Inferior parietal cortex (tissue), 1 donor: ENCODE measurements around the gene METTL6.
"Not testable (repeated sequence)": the region's sequence is repeated elsewhere in the genome, so short reads cannot be mapped to it uniquely, and the experiment has no call there.

Experiments
- DNase-seq: peaks from one replicate; pipeline ENCODE4 v3.0.0-alpha.2; 2016; ENCODE audit errors: extremely low spot score

METTL6 gene

DNA sequence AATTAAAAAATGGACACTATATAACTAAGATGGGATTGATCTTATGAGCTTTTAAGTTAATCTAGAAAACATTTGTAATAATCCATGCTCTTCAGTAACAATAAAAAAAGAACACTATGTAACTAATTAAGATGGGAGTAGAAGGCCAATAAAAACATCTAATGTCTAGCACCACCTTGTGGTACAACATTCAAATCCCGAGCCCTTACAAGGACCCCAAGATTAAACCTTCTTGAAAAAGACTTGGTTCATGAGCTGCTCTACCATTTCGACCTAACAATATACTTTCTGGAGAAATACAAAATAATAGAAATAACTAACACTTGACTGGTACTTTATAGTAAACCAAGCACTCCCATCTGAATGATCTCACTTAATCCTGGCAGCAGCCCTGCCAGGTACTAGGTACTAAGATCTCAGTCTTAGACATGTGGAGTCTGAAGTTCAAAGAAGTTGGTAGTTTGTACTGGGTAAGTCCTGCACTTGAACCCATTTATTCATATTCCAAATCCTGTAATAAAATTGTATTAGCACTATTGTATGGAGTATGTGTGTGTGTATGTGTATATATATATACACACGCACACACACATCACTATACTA, 21.8 kb downstream of the METTL6 start:
- peak; percentile 72 for DNase-seq

DNA sequence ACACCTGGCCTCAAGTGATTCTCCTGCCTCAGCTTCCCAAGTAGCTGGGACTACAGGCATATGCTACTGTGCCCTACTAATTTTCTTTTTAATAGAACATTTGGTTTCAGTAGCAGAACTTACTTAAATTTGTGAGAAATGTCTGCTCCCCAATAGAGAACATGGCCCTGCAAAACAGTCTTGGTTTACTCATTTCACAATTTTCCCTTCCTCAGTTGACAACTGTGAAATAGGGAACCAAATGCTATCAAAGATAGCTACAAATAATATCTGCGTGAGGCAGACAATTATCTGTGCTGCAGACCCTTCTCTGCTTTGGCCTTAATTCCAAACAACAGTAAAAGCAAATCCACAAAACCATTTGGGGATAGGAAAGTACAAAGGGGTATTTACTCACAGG, 22.6 kb downstream of the METTL6 start:
- DNase-seq: no peak

DNA sequence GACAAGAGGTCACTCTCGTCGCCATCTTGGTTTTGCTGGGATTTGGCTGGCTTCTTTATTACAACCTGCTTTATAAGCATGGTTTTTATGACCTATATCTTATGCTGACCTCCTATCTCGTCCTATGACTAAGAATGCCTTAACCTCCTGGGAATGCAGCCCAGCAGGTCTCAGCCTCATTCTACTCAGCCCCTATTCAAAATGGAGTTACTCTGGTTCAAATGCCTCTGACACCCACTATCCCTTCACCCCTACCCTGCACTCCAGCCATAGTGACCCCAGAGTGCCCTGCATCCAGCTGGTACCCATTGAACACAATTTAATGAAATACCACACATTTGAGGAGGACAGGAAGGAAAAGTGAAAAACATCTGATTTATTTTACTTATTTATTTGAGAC, 23.4 kb downstream of the METTL6 start:
- DNase-seq: no peak

DNA sequence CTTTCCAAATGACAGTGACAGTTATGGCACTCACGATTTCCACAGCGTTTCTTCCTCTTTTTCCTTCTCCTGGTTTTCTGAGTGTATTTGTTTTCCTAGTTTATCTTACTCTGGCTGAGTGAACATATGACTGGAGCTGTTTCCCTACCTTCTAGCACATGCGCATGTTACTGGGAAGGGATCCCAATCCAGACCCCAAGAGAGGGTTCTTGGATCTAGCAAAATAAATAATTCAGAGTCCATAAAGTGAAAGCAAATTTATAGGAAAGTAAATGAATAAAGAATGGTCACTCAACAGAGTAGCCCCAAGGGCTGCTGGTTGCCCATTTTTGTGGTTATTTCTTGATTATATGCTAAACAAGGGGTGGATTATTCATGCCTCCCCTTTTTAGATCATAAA, 23.8 kb downstream of the METTL6 start:
- no peak for DNase-seq

DNA sequence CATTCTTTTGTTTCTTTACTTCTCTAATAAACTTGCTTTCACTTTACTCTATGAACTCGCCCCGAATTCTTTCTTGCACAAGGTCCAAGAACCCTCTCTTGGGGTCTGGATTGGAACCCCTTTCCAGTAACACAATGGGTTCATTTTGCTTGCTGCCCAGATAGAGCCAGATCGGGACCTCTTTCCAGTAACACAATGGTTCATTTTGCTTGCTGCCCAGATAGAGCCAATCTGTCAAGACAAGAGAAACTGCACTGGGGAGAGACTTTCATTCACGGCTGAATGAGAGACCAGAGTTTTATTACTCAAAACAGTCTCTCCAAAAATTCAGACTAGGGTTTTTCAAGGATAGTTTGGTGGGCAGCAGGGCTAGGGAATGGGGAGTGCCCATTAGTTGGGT, 25.4 kb downstream of the METTL6 start:
- no peak for DNase-seq

DNA sequence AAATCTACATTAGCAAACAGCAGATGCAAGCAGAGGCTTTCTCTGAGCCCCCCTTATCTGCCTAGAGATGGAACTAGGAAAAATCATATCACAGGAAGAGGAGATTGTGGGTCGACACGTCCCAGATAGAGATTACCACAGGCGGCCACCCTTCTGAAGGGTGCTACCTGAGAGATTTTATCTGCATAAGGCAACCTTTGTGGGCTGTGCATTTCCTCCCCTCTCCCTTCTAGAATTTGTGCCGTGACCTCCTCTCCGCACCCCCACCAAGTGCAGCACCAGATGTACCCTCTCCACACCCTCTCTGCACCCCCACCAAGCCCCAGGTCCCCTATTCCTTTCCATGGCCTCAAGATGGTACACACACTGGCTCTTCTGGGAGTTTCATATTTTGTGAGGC, 27.4 kb downstream of the METTL6 start:
- no peak for DNase-seq

DNA sequence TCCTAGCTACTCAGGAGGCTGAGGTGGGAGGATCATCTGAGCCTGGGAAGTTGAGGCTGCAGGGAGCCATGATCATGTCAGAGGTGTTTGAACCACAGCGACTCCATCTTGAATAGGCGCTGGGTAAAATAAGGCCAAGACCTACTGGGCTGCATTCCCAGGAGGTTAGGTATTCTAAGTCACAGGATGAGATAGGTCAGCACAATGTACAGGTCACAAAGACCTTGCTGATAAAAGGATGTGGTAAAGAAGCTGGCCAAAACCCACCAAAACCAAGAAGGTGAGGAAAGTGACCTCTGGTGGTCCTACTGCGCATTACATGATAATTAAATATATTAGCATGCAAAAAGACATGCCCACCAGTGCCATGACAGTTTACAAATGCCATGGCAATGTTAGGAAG, 28.6 kb downstream of the METTL6 start:
- DNase-seq: not testable (repeated sequence)

DNA sequence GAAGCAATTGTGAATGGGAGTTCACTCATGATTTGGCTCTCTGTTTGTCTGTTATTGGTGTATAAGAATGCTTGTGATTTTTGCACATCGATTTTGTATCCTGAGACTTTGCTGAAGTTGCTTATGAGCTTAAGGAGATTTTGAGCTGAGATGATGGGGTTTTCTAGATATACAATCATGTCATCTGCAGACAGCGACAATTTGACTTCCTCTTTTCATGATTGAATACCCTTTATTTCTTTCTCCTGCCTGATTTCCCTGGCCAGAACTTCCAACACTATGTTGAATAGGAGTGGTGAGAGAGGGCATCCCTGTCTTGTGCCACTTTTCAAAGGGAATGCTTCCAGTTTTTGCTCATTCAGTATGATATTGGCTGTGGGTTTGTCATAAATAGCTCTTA, 34.1 kb downstream of the METTL6 start:
- DNase-seq: not testable (repeated sequence)

DNA sequence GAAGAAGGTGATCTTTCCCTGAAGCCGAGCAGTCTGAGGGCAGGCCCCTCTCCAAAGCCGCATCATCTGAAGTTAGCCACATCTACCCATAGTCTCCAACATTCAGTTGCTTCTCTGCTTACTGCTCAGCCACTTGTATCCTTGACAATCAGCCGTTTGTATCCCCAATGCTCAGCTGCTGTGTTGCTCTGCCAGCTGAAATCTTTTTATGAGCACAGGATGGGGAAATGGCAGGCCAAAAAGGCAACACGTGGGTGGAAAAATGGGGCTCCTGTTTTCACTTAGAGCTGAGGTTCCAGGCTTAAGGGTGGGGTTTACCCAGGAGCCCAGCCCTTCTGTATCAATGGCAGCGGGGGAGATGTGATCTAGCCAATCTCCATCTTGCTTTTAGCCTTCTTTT, 36.3 kb downstream of the METTL6 start:
- DNase-seq: no peak

DNA sequence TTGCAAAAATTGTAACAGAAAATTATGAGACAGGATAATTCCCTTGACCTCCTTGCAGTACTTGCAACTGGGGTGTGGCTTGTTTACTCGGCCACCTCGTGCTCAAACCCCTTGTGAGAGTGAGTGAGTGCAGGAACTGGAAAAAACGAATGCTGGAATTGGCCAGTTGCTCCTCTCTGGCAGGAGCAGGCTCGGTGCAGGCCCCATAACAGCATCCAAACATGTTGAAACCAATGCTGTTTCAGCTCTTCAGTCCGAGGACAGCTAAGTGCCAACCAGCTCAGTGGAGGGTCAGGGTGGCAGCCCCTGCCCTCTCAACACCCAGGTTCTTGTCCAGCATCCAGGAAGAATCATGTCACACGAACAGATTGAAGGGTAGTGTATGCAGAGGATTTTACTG, 36.9 kb downstream of the METTL6 start:
- DNase-seq: no peak

DNA sequence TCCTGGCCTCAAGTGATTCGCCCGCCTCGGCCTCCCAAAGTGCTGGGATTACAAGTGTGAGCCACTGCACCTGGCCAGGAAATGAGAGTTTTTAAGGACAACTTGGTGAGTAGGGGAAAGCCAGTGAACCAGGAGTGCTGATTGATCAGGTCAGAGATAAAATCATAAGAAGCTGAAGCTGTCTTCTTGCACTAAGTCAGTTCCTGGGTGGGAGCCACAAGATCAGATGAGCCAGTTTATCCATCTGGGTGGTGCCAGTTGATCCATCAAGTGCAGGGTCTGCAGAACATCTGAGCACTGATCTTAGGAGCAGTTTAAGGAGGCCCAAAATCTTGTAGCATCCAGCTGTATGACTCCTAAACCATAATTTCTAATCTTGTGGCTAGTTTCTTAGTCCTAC, 39.0 kb downstream of the METTL6 start:
- not testable (repeated sequence) for DNase-seq

DNA sequence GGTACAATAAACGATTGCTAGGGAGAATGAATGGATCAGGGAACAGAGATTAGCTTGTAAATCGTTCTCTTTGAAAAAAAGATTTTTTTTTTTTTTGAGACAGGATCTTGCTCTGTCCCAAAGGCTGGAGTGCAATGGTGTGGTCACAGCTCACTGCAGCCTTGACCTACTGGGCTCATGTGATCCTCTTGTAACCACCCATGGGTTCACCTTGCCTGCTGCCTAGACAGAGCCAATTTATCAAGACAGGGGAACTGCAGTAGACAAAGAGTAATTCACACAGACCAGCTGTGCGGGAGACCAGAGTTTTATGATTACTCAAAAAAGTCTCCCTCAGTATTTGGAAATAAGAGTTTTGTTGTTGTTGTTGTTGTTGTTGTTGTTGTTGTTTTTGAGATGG, 39.6 kb downstream of the METTL6 start:
- no peak for DNase-seq

DNA sequence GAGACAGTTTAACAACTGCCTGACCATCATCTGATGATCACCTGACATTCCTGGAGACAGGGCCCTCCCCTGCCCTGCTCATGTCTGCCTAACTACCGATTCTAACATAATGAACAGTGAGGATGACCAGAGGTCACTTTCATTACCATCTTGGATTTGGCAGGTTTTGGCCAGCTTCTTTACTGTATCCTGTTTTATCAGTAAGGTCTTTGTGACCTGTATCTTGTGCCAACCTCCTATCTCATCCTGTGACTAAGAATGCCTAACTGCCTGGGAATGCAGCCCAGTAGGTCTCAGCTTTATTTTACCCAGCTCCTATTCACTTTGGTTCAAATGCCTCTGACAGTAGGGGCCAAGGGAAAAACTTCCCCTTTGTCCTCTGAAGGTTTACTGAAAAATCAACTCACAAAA, 40.2 kb downstream of the METTL6 start:
- no peak for DNase-seq

DNA sequence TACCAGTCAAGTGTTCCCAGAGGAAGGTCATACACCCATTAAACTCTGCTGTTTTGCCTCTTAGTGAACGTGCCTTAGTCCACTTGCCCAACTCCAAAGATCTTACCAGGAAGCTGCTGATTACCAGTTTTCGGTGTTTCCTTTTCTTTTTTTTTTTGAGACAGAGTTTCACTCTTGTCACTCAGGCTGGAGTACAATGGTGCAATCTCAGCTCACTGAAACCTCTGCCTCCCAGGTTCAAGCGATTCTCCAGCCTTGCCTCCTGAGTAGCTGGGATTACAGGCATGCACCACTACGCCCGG, 40.7 kb downstream of the METTL6 start:
- DNase-seq: not testable (repeated sequence)

DNA sequence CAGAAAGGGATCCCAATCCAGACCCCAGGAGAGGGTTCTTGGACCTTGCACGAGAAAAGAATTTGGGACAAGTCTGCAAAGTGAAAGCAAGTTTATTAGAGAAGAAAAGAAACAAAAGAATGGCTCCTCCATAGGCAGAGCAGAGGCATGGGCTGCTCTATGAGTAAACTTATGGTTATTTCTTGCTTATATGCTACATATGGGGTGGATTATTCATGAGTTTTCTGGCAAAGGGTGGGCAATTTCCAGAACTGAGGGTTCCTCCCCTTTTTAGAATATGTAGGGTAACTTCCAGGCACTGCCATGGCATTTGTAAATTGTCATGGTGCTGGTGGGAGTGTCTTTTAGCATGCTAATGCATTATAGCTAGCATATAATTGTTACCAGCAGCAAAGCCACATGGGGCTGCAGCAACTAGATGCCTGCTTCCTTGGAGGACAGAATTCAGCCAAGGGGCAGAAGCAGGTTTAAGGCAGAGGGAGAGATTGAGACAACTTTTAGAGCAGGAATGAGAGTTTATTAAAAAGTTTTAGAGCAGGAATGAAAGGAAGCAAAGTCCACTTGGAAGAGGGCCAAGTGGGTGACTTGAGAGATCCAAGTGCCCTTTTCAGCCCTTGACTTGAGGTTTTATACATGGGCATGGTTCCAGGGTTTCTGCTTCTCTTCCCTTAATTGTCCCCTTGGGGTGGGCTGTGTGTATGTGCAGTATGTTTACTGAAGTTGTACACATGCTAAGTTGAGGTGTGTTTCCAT, 41.3 kb downstream of the METTL6 start:
- DNase-seq: no peak

DNA sequence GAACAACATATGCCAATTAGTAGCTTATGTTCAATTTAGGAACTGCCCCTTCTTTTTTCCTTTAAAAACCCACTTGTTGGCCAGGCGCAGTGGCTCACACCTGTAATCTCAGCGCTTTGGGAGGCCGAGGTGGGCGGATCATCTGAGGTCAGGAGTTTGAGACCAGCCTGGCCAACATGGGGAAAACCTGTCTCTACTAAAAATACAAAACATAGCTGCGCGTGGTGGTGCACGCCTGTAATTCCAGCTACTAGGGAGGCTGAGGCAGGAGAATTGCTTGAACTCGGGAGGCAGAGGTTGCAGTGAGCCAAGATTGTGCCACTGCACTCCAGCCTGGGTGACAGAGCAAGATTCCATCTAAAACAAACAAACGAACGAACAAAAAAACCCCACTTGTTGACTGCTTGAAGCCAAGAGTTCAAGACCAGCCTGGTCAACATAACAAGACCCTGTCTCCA, 42.1 kb downstream of the METTL6 start:
- not testable (repeated sequence) for DNase-seq

DNA sequence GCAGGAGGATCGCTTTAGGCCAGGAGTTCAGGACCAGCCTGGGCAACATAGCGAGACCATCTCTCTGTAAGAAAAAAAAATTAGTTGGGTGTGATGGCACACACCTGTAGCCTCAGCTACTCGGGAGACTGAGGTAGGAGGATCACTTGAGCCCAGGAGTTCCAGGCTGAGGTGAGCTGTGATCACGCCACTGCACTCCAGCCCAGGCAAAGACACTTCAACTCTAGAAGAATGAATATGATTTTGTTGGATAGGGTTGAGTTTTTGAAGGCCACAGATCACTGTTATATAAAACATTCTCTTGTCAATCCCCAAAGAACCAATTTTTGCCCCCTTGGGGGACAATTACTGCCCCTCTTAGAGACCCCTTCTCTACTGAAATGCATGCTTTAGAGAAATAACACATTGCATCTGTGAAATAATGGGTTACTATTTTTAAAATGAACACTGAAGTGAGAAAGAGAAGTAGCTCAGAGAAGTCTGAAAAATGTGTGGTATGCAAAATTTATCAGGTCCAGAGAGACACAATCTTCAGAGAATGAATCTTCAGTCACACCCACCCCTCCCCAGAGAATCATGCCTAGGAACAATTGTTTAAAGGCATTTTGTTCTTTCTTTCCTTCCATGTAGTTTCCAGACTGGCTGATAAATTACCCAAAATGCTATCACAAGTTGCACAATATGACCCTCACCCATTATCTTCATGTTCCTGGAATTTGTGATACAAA, 42.7 kb downstream of the METTL6 start:
- DNase-seq: no peak

DNA sequence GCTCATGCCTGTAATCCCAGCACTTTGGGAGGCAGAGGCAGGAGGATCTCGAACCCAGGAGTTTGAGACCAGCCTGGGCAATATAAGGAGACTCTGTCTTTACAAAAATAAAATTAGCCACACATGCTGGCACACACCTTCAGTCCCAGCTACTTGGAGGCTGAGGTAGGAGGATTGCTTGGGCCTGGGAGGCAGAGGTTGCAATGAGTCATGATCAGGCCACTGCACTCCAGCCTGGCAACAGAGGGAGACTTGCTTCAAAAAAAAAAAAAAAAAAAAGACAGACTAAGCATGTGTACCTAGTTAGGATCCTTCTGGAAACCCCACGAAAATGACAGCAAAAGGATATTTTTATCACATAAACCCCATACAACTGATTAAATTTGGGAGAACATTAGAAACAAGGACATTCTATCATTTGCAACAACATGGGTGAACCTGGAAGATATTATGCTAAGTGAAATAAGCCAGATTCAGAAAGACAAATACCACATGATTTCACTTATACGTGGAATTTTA, 44.9 kb downstream of the METTL6 start:
- no peak for DNase-seq

DNA sequence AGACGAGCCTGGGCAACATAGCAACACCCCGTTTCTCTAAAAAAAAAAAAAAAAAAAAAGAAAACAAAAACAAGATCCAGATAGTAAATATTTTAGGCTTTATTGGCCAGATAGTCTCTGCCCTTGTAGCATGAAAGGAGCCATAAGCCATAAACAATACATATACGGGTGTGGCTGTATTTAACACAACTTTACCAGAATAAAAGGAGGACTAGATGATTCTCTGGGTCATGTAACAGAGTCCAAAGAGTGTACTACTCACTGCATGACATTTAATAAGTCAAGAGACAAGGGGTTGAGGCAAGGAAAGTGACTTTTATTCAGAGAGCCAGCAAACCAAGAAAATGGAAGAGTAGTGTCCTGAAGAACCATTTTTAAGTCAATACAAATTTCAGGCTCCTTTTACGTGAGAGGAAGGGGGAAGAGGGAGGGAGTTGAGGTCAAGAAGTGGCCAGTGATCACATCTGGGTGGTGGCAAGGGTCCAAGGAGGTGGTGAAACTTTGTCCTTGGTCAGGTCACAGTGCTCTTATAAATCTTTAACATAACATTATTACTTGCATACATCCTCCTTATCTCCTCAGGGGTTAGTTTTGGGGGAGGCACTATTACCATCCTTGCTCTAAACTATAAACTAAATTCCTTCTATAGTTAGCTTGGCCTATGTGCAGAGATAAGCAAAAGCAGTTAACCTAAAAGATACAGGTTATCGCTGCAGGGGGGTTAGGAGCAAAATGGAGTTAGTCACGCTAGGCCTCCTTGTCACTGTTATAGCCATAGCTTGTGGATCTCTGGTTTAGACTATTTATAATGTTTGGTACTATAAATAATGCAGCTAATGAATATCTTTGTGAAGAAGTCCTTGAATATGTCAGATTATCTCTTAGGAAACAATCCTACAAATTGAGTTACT, 46.1 kb downstream of the METTL6 start:
- DNase-seq: no peak

DNA sequence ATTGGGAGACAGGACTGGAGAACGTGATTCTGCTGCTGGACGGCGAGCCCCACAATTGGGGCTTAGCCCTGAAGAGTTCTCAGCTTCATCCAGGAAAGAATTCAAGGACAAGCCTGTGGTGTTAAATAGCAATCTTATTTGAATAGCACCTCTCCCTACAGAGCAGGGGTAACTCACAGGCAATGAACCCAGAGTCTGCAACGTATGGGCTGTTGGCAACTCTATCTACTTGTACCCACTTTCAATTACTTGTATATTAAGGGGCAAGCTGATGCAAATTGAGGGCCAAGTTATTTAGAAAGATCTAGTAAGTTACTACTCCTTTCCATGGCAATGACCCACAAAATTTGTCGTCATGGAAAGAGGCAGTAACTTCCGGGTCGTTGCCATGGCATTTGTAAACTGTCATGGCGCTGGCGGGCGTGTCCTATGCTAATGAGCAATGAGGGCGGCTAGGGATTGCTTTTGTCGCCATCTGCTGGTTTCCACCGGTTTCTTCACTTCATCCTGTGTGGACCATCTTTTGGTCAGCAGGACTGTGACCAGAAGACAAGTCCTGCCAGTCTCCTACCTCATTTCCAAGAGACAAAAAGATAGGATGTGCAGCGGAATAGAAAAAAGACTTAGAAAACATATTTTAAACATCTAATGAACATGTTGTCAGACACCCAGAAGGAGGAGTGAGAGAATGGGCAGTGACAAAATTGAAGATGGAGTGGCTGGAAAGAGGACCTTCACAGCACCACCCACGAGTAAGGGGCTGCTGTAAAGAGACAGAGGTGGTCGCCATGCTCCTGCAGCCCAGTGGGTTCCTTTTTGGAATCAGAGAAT, 49.2 kb downstream of the METTL6 start:
- DNase-seq: peak; percentile 99

DNA sequence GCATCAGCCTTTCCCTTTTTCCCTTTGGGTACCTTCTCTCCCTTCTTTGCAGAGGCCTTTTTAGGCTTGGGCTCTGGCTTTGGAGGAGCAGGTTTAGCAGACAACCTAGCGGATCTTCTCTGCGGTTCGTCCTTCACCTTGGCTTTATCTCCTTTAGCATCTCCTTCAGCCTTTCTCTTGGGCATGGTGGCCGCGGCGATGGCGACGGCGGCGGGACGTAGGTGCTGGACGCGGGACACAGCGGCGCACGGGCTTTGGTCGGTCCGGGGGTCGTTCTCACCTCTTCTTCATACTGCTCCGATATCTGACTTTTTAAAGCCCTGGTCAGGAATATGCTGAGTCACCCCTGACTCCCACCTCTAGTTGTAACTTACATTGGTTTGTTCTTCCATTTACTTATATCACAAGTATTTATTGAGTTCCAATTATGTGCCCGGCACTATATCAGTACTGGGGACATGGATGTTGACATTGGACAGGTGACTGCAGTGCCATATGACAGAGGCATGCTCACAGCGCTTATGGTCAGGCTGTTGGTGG, 51.8 kb downstream of the METTL6 start:
- DNase-seq: no peak
